ENCODE measurements around the gene ESPNL.

ESPNL gene

DNA sequence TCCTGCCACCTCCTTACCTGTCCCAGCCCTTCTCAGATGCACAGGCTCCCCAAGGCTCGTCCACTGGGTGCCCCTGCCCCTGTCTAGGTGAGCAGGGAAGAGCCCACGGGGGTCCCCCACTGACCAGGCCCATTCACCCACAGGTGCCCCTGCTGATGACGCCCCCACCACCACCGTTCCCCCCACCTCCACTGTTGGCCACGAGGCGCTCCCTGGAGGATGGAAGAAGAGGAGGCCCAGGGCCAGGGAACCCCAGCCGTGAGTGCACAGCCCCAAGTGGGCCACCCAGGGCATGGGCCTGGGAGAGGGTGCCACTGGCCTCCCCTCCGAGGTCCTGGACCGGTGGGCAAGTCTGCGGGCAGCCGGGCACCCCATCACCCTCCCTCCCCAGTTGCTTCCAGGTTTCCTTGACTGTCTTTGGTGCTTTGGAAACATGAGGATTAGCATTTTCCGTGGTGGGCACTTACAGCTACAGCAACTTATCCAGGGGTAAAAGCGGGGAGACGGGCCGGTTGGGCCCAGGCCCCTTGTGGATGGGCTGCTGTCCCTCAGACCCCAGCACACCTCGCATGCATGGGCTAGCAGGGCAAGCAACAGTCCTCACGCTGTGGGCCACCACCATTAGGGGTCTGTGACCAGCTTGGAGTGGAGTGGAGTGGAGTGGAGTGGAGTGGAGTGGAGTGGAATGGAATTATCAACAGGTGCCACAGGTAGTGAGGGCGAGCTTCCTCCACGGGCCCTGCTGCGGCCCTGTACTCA, 25.2 kb downstream of the ESPNL start:
- Histone ChIP-seq H3F3A (ENCODE audit: insufficient read depth, low read length) (no peaks in the 10 kb centered on the region), H3K27me3 (replicated peaks; ENCODE audit: insufficient read depth, low read length) (no peaks in the 10 kb centered on the region; the same call in 1 of the 2 replicates), H3K4me3 (ENCODE audit: low read length) (no peak overlapping the region), H3K9me3 (replicated peaks; ENCODE audit: insufficient read depth, low read length) (no peaks in the 10 kb centered on the region), H3K27ac (ENCODE audit: low read length) (no peak overlapping the region), H3K9me2 (replicated peaks; ENCODE audit: insufficient read depth, low read length) (no peaks in the 10 kb centered on the region), H3K4me2 (ENCODE audit: low read depth, low read length) (no peak overlapping the region), H3K36me3 (replicated peaks; ENCODE audit: insufficient read depth, low read length) (no peaks in the 10 kb centered on the region), H4K20me1 (ENCODE audit: insufficient read depth, low read length) (no peaks in the 10 kb centered on the region), H3K4me1 (ENCODE audit: low read length) (no peaks in the 10 kb centered on the region), H3K9ac (ENCODE audit: low read length) (no peak overlapping the region), H3K79me2 (ENCODE audit: low read length) (no peaks in the 10 kb centered on the region), H2AFZ (ENCODE audit: low read length) (no peak overlapping the region)
- TF ChIP-seq, protein P1, sequence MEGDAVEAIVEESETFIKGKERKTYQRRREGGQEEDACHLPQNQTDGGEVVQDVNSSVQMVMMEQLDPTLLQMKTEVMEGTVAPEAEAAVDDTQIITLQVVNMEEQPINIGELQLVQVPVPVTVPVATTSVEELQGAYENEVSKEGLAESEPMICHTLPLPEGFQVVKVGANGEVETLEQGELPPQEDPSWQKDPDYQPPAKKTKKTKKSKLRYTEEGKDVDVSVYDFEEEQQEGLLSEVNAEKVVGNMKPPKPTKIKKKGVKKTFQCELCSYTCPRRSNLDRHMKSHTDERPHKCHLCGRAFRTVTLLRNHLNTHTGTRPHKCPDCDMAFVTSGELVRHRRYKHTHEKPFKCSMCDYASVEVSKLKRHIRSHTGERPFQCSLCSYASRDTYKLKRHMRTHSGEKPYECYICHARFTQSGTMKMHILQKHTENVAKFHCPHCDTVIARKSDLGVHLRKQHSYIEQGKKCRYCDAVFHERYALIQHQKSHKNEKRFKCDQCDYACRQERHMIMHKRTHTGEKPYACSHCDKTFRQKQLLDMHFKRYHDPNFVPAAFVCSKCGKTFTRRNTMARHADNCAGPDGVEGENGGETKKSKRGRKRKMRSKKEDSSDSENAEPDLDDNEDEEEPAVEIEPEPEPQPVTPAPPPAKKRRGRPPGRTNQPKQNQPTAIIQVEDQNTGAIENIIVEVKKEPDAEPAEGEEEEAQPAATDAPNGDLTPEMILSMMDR (IDR thresholded peaks at IDR 0.05; ENCODE audit: low read length): no peak
- TF ChIP-seq EZH2 (optimal IDR thresholded peaks at IDR 0.05; ENCODE audit: low read depth, low read length) (no peak), EZH2phosphoT487 (IDR thresholded peaks at IDR 0.05; ENCODE audit: low read length) (no peak)
- no peak for DNase-seq

DNA sequence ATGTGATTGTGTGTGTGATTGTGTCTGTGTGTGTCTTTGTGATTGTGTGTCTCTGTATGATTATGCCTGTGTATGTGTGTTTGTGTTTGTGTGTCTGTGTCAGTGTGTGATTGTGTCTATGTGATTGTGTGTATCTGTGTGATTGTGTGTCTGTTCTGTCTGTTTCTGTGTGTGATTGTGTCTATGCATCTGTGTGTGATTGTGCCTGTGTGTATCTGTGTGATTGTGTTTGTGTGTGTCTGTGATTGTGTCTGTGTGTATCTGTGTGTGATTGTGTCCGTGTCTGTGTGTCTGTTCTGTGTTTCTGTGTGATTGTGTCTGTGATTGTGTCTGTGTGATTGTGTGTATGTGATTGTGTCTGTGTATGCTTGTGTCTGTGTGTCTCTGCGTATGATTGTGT, 26.2 kb downstream of the ESPNL start:
- H3K79me2 ChIP-seq (ENCODE audit: low read length): no peaks in the 10 kb centered on the region

DNA sequence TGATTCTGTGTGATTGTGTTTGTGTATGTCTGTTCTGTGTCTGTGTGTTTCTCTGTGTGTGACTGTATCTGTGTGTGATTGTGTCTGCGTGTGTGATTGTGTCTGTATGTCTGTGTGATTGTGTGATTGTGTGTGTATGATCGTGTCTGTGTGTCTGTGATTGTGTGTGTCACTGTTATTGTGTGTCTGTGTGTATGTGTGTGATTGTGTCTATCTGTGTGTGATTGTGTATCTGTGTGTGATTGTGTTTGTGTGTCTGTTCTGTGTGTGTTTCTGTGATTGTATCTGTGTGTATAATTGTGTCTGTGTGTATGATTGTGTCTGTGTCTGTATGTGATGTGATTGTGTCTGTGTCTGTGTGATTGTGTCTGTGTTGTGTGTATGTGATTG, 26.6 kb downstream of the ESPNL start:
- H3K4me3 ChIP-seq (ENCODE audit: low read length): no peak overlapping the region

More for the DNA sequence above, 26.2 kb downstream of the ESPNL start:
- H3K4me2 ChIP-seq (ENCODE audit: low read depth, low read length): no peak overlapping the region
- H3F3A ChIP-seq (ENCODE audit: insufficient read depth, low read length): no peaks in the 10 kb centered on the region
- TF ChIP-seq, protein P1 (IDR thresholded peaks at IDR 0.05; ENCODE audit: low read length): no peak
- TF ChIP-seq EZH2phosphoT487 (IDR thresholded peaks at IDR 0.05; ENCODE audit: low read length) (no peak), EZH2 (optimal IDR thresholded peaks at IDR 0.05; ENCODE audit: low read depth, low read length) (no peak)
- H3K27ac ChIP-seq (ENCODE audit: low read length): no peak overlapping the region
- no peaks in the 10 kb centered on the region; the same call in 1 of the 2 replicates for H3K27me3 ChIP-seq (replicated peaks; ENCODE audit: insufficient read depth, low read length)
- H4K20me1 ChIP-seq (ENCODE audit: insufficient read depth, low read length): no peaks in the 10 kb centered on the region
- no peak overlapping the region for H3K9ac ChIP-seq (ENCODE audit: low read length)
- no peak overlapping the region for H2AFZ ChIP-seq (ENCODE audit: low read length)
- no peaks in the 10 kb centered on the region for H3K36me3 ChIP-seq (replicated peaks; ENCODE audit: insufficient read depth, low read length)
- H3K4me1 ChIP-seq (ENCODE audit: low read length): no peaks in the 10 kb centered on the region
- no peaks in the 10 kb centered on the region for H3K9me3 ChIP-seq (replicated peaks; ENCODE audit: insufficient read depth, low read length)
- H3K4me3 ChIP-seq (ENCODE audit: low read length): no peak overlapping the region
- no peaks in the 10 kb centered on the region for H3K9me2 ChIP-seq (replicated peaks; ENCODE audit: insufficient read depth, low read length)
- no peak for DNase-seq

More for the DNA sequence above, 26.6 kb downstream of the ESPNL start:
- H3F3A ChIP-seq (ENCODE audit: insufficient read depth, low read length): no peaks in the 10 kb centered on the region
- no peaks in the 10 kb centered on the region; the same call in 1 of the 2 replicates for H3K27me3 ChIP-seq (replicated peaks; ENCODE audit: insufficient read depth, low read length)
- H3K9me3 ChIP-seq (replicated peaks; ENCODE audit: insufficient read depth, low read length): no peaks in the 10 kb centered on the region
- no peaks in the 10 kb centered on the region for H3K4me1 ChIP-seq (ENCODE audit: low read length)
- no peak for TF ChIP-seq EZH2phosphoT487 (IDR thresholded peaks at IDR 0.05; ENCODE audit: low read length)
- no peak overlapping the region for H3K4me2 ChIP-seq (ENCODE audit: low read depth, low read length)
- H3K9me2 ChIP-seq (replicated peaks; ENCODE audit: insufficient read depth, low read length): no peaks in the 10 kb centered on the region
- H3K9ac ChIP-seq (ENCODE audit: low read length): no peak overlapping the region
- no peak for DNase-seq
- no peaks in the 10 kb centered on the region for H3K79me2 ChIP-seq (ENCODE audit: low read length)
- H3K36me3 ChIP-seq (replicated peaks; ENCODE audit: insufficient read depth, low read length): no peaks in the 10 kb centered on the region
- H4K20me1 ChIP-seq (ENCODE audit: insufficient read depth, low read length): no peaks in the 10 kb centered on the region
- no peak overlapping the region for H3K27ac ChIP-seq (ENCODE audit: low read length)
- H2AFZ ChIP-seq (ENCODE audit: low read length): no peak overlapping the region
